CD8-positive, alpha-beta memory T cell (primary cell): ENCODE results near the gene RGS11. TPM values are rescaled to one million over a fixed set of nuclear protein-coding genes. Genes with fewer than 3 reads are reported as not detected.
"Not testable (repeated sequence)": the region's sequence is repeated elsewhere in the genome, so short reads cannot be mapped to it uniquely, and the experiment has no call there.

ENCODE experiments used
- CTCF ChIA-PET: fragments of 350-600 bp; sonication (Branson Sonifier 250); formaldehyde crosslinking; loops from one replicate; lab custom pipeline; 2021; ENCODE audit warnings: antibody characterized with exemption; lab: Charles Lee
- POLR2A ChIA-PET: fragments of 350-600 bp; sonication (Branson Sonifier 250); formaldehyde crosslinking; loops from one replicate; lab custom pipeline; 2021; ENCODE audit warnings: antibody characterized with exemption; lab: Charles Lee
- DNase-seq, 5 donors: peaks; one replicate each; pipeline versions ENCODE4 v3.0.0 to v3.0.0-alpha.2; 2020 to 2022; ENCODE audit warnings: mixed read lengths in 1 of 5
- H3K27ac ChIP-seq: one replicate; pipeline ENCODE4 v1.7.0; 2013; ENCODE audit warnings: low read depth, mild to moderate bottlenecking, low read length, moderate library complexity
- H3K27me3 ChIP-seq: 2 replicates; pipeline ENCODE4 v1.7.0; 2013; ENCODE audit warnings: low read length, mild to moderate bottlenecking; ENCODE audit not compliant: insufficient read depth, poor library complexity, severe bottlenecking
- H3K36me3 ChIP-seq: 2 replicates; pipeline ENCODE4 v1.7.0; 2013; ENCODE audit warnings: mild to moderate bottlenecking, low read length, moderate library complexity; ENCODE audit not compliant: insufficient read depth
- H3K4me1 ChIP-seq: 2 replicates; pipeline ENCODE4 v1.7.0; 2013; ENCODE audit warnings: mild to moderate bottlenecking, low read length, moderate library complexity; ENCODE audit not compliant: insufficient read depth
- H3K4me3 ChIP-seq: 2 replicates; pipeline ENCODE4 v1.7.0; 2013; ENCODE audit warnings: mild to moderate bottlenecking, low read length
- H3K9me3 ChIP-seq: 2 replicates; pipeline ENCODE4 v1.7.0; 2013; ENCODE audit warnings: mild to moderate bottlenecking, low read length
- H3K27ac Mint-ChIP-seq, 8 donors: one replicate each; pipeline ENCODE4 v1.8.0; 2020 to 2021; ENCODE audit warnings: mixed read lengths in 8 of 8, mild to moderate bottlenecking in 6 of 8, inconsistent platforms in 3 of 8, moderate library complexity in 3 of 8
- H3K27me3 Mint-ChIP-seq, 2 donors: one replicate each; pipeline ENCODE4 v1.8.0; 2020 to 2021; ENCODE audit warnings: mixed read lengths in 2 of 2, mild to moderate bottlenecking in 1 of 2, moderate library complexity in 1 of 2
- H3K36me3 Mint-ChIP-seq, 3 donors: one replicate each; pipeline ENCODE4 v1.8.0; 2020 to 2021; ENCODE audit warnings: mixed read lengths in 3 of 3, inconsistent platforms in 1 of 3, mild to moderate bottlenecking in 1 of 3
- H3K4me1 Mint-ChIP-seq, 3 donors: one replicate each; pipeline ENCODE4 v1.8.0; 2020 to 2021; ENCODE audit warnings: mixed read lengths in 3 of 3, inconsistent platforms in 1 of 3, mild to moderate bottlenecking in 1 of 3
- H3K4me3 Mint-ChIP-seq, 7 donors: one replicate each; pipeline ENCODE4 v1.8.0; 2020 to 2021; ENCODE audit warnings: mixed read lengths in 7 of 7, mild to moderate bottlenecking in 6 of 7, moderate library complexity in 4 of 7, inconsistent platforms in 2 of 7
- H3K9me3 Mint-ChIP-seq, 5 donors: one replicate each; pipeline ENCODE4 v1.8.0; 2020 to 2022; ENCODE audit warnings: mixed read lengths in 5 of 5, mild to moderate bottlenecking in 3 of 5, moderate library complexity in 2 of 5, inconsistent platforms in 1 of 5
- polyA plus RNA-seq: library from polyadenylated mRNA; unstranded; fragments of 300-500 nt; fragmentation: Illumina TruSeq; gene quantifications from one replicate; pipeline ENCODE4 v1.2.3, GENCODE V29; 2021
- total RNA-seq, 2 experiments: library from RNA; stranded (reverse); gene quantifications; one replicate each; pipeline ENCODE4 v1.2.3, GENCODE V29; 2021

The RGS11 gene
- total and polyA plus RNA-seq, 3 experiments from 2014 or later = 0.09 TPM; not detected in 2

DNA sequence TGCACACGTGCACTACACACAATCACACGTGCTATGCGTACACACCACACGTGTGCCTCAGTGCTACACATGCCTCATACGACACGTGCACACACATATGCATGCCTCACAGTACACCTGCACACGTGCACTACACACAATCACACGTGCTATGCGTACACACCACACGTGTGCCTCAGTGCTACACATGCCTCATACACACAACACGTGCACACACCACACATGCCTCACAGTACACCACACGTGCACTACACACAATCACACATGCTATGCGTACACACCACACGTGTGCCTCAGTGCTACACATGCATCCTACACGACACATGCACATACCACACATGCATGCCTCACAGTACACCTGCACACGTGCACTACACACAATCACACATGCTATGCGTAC is 8.2 kb downstream of the RGS11 start:
- H3K4me3 Mint-ChIP-seq, CTCF ChIA-PET, H3K4me1 Mint-ChIP-seq, H3K27me3 ChIP-seq, H3K4me1 ChIP-seq, H3K36me3 ChIP-seq, H3K9me3 Mint-ChIP-seq, DNase-seq, H3K27me3 Mint-ChIP-seq, H3K4me3 ChIP-seq, POLR2A ChIA-PET, H3K9me3 ChIP-seq, H3K27ac ChIP-seq: not testable (repeated sequence)
- Mint-ChIP-seq H3K27ac (peak overlapping the region in 1 of 8 donors; percentile 17), H3K36me3 (peaks cover 0 to 13% (median 0%) of the 10 kb centered on the region in 3 donors)

DNA sequence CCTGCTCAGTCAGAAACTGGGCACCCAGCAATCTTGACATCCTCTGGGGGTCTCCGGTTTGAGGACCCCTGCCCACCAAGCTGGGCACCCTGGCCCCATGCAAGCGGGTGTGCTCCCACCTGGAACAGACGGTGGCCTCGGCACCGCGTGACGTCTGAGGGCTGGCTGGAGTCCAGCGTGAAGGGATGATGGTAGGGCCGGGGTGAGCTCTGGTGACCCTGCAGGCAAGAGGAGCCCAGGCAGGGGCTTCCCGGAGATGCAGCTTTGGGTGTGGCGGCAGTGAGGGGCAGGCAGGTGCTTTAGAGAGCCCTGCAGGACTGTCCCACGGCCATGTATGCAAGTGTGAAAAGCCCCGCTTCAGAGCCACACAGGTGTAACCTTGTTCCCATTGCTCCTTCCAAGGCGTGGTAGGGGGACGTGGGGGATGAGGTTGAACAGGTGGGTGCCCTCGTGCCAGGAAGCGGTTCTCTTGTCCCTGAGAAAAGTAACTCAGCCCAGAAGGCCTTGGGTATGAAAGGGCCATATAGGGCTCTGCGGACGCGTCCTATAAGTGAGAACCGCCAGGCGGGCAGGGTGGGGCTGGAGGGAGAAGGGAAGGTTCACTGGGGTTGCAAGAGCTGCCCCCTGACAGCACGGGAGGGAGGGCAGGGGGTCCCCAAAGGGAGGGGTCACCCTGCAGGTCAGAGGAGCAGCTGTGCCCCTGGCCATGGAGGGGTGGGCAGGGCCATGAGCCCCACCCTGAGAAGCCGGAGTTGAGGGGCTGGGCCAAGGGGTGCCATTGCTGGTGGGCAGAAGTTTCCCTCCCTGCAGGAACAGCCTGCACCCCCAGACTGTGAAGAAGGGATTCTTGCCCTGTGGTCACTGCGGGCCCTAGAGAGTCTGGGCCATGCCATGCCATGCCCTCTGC is 9.2 kb downstream of the RGS11 start:
- Mint-ChIP-seq H3K9me3 (no peaks in the 10 kb centered on the region), H3K4me3 (no peak overlapping the region), H3K27ac (no peak overlapping the region), H3K36me3 (peaks cover 0 to 23% (median 0%) of the 10 kb centered on the region in 3 donors), H3K4me1 (peaks cover 0 to 2% (median 0%) of the 10 kb centered on the region in 3 donors), H3K27me3 (no peaks in the 10 kb centered on the region)
- CTCF ChIA-PET = no interaction called here
- H3K4me1 ChIP-seq = no peaks in the 10 kb centered on the region
- no peaks in the 10 kb centered on the region for H3K9me3 ChIP-seq
- no peaks in the 10 kb centered on the region for H3K36me3 ChIP-seq
- H3K27me3 ChIP-seq = no peaks in the 10 kb centered on the region
- no peak overlapping the region for H3K27ac ChIP-seq
- DNase-seq = no peak
- POLR2A ChIA-PET = no interaction called here
- no peak overlapping the region for H3K4me3 ChIP-seq

DNA sequence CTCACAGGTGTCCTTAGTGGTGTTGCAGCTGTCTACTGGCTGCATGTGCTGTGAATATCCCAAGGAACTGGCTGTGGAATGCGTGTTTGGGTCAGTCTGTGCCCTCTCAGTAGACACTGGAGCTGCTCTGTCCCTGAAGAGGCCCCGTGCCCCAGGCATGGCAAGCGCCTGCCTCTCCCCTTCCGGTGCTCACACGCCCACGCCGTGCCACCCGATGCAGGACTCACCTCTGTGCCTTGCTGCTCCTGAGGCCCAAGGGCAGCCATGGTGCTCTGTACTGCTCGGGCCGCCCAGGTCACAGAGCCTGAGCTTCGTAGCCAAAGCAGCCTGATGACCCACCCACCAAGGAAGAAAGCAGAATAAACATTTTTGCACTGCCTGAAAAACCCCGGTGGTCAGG is 10.0 kb downstream of the RGS11 start:
- no peaks in the 10 kb centered on the region for H3K9me3 ChIP-seq
- no peaks in the 10 kb centered on the region for H3K9me3 Mint-ChIP-seq
- no peak overlapping the region for H3K4me3 Mint-ChIP-seq
- no peak overlapping the region for H3K4me3 ChIP-seq
- POLR2A ChIA-PET = no interaction called here
- H3K36me3 Mint-ChIP-seq = peaks cover 0 to 31% (median 0%) of the 10 kb centered on the region in 3 donors
- no peak overlapping the region for H3K27ac Mint-ChIP-seq
- peaks cover 0 to 2% (median 0%) of the 10 kb centered on the region in 3 donors for H3K4me1 Mint-ChIP-seq
- H3K27ac ChIP-seq = no peak overlapping the region
- no peaks in the 10 kb centered on the region for H3K27me3 ChIP-seq
- H3K27me3 Mint-ChIP-seq = no peaks in the 10 kb centered on the region
- H3K4me1 ChIP-seq = no peaks in the 10 kb centered on the region
- CTCF ChIA-PET = no interaction called here
- peak in 1 of 5 donors; percentile 43 for DNase-seq
- H3K36me3 ChIP-seq = no peaks in the 10 kb centered on the region

DNA sequence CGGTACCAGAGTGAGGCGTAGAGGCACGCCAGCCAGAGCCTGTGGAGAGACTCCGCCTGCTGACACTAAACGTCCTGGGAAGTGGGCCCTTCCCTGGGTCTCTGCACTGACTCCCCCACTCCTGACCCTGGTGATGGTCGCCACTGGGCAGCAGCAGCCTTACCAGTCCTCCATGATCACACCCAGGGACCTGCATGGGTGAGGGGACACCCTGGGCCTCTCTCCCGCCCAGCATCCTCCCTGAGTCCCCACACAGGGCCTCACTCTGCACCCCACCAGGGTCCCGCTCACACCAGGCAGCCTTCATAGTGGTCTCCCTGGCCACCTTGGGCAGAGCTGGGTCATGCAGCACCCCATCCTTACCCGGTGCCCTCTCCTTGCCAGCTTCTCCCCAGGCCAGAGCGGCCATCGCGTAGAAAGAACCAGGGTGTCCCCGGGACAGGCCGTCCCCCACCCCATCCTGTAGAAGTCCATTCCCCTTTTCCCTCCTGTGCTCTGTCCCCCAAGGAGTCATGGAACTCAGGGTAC is 10.7 kb downstream of the RGS11 start:
- Histone ChIP-seq H3K4me3 (no peak overlapping the region), H3K27me3 (no peaks in the 10 kb centered on the region), H3K27ac (no peak overlapping the region), H3K9me3 (no peaks in the 10 kb centered on the region), H3K36me3 (no peaks in the 10 kb centered on the region), H3K4me1 (no peaks in the 10 kb centered on the region)
- no peaks in the 10 kb centered on the region for H3K27me3 Mint-ChIP-seq
- DNase-seq = peak in 1 of 5 donors; percentile 36
- no peak overlapping the region for H3K27ac Mint-ChIP-seq
- H3K4me3 Mint-ChIP-seq = no peak overlapping the region
- H3K9me3 Mint-ChIP-seq = no peaks in the 10 kb centered on the region
- peaks cover 0 to 38% (median 5%) of the 10 kb centered on the region in 3 donors for H3K36me3 Mint-ChIP-seq
- peaks cover 0 to 2% (median 0%) of the 10 kb centered on the region in 3 donors for H3K4me1 Mint-ChIP-seq
- ChIA-PET POLR2A (no interaction called here), CTCF (interaction anchor here (1.3 kb wide), 1 partner anchor 11 kb away, joined by 4 read pairs; no protein-coding TSS in a partner anchor)

DNA sequence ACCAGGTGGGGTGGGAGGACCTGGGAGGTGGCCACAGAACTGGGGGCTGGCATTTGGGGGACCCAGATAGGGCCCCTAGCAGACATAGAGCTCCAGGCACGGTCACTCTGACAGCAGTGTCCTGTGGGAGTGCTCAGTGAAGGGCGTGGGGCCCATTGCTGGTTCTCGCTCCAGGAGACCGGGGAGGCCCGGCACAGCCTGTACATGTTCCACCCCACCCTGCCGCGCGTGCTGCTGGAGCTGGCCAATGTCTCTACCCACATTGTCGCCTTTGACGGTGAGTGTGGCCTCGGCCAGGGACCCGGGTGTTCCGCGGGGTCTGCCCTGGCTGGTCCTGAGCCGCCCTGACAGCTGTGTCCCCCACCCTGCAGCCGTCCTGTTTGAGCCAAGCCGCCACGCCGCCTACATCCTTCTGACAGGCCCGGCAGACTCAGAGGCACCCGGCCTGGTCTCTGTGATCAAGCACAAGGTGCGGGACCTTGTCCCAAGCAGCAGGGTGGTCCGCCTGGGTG is 11.2 kb downstream of the RGS11 start:
- peak in 1 of 5 donors; percentile 27 for DNase-seq
- Histone ChIP-seq H3K4me1 (no peaks in the 10 kb centered on the region), H3K27me3 (no peaks in the 10 kb centered on the region), H3K9me3 (no peaks in the 10 kb centered on the region), H3K4me3 (no peak overlapping the region), H3K36me3 (no peaks in the 10 kb centered on the region), H3K27ac (no peak overlapping the region)
- ChIA-PET CTCF (interaction anchor here (1.3 kb wide), 1 partner anchor 11 kb away, joined by 4 read pairs; no protein-coding TSS in a partner anchor), POLR2A (no interaction called here)
- Mint-ChIP-seq H3K36me3 (peaks cover 0 to 39% (median 5%) of the 10 kb centered on the region in 3 donors), H3K27ac (no peak overlapping the region), H3K4me3 (no peak overlapping the region), H3K9me3 (no peaks in the 10 kb centered on the region), H3K4me1 (peaks cover 0 to 2% (median 0%) of the 10 kb centered on the region in 3 donors), H3K27me3 (no peaks in the 10 kb centered on the region)

DNA sequence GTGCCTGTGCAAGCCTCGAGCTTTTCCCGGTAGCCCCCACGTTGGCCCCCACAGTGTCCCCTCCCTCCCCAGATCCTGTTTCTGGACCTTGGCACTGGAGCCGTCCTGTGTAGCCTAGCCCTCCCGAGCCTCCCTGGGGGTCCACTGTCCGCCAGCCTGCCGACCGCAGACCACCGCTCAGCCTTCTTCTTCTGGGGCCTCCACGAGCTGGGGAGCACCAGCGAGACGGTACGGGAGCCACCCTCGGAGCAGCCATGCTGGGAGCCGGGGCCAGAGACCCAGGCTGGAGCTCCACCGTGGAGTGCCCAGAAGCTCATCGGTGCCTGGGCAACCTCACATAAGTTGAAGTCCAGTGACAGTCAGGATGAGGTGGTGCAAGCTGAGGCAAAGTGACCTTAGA is 11.8 kb downstream of the RGS11 start:
- H3K27ac ChIP-seq = no peak overlapping the region
- no peak overlapping the region for H3K4me3 ChIP-seq
- no peaks in the 10 kb centered on the region for H3K27me3 ChIP-seq
- no peaks in the 10 kb centered on the region for H3K4me1 ChIP-seq
- H3K9me3 Mint-ChIP-seq = no peaks in the 10 kb centered on the region
- DNase-seq = peak in 1 of 5 donors; percentile 43
- peaks cover 0 to 6% (median 0%) of the 10 kb centered on the region in 3 donors for H3K4me1 Mint-ChIP-seq
- no peaks in the 10 kb centered on the region for H3K9me3 ChIP-seq
- no peak overlapping the region for H3K27ac Mint-ChIP-seq
- H3K27me3 Mint-ChIP-seq = no peaks in the 10 kb centered on the region
- no peaks in the 10 kb centered on the region for H3K36me3 ChIP-seq
- POLR2A ChIA-PET = no interaction called here
- peaks cover 0 to 44% (median 5%) of the 10 kb centered on the region in 3 donors for H3K36me3 Mint-ChIP-seq
- H3K4me3 Mint-ChIP-seq = no peak overlapping the region
- CTCF ChIA-PET = interaction anchor here (1.3 kb wide), 1 partner anchor 10 kb away, joined by 4 read pairs; no protein-coding TSS in a partner anchor

DNA sequence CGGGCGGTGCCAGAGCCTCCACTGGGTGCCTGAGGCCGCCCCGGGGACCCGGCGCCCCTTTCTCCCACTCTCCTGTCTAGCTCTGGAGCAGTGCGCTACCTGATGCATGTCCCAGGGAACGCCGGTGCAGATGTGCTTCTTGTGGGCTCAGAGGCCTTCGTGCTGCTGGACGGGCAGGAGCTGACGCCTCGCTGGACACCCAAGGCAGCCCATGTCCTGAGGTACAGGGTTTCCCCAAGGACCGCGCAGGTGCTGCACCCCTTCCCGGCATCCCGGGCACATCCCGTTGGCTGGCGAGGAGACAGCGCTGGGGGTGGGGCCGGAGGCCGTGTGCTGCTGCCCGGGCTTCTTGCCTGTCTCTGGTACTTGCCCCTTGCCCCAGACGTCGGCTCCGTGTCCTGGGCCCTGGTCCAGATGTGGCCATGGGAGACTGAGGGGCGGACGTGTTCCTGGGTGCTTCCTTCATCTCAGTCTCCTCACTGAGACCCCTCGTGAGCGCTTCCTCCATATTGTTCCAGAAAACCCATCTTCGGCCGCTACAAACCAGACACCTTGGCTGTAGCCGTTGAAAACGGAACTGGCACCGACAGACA is 12.5 kb downstream of the RGS11 start:
- peaks cover 0 to 6% (median 0%) of the 10 kb centered on the region in 3 donors for H3K4me1 Mint-ChIP-seq

More for the DNA sequence above, 12.5 kb downstream of the RGS11 start:
- Mint-ChIP-seq H3K27me3 (no peaks in the 10 kb centered on the region), H3K4me3 (no peak overlapping the region), H3K36me3 (peaks cover 0 to 45% (median 5%) of the 10 kb centered on the region in 3 donors), H3K27ac (no peak overlapping the region), H3K9me3 (no peaks in the 10 kb centered on the region)
- ChIA-PET POLR2A (no interaction called here), CTCF (interaction anchor here (1.3 kb wide), 1 partner anchor 9 kb away, joined by 4 read pairs; no protein-coding TSS in a partner anchor)
- Histone ChIP-seq H3K4me3 (no peak overlapping the region), H3K27ac (no peak overlapping the region), H3K27me3 (no peaks in the 10 kb centered on the region), H3K9me3 (no peaks in the 10 kb centered on the region), H3K4me1 (no peaks in the 10 kb centered on the region), H3K36me3 (no peaks in the 10 kb centered on the region)
- no peak for DNase-seq
